Placental pericyte (primary cell): ENCODE data around the gene ZNF358. TPM values are rescaled to one million over a fixed set of nuclear protein-coding genes. Genes with fewer than 3 reads are reported as not detected.

ENCODE experiments used
- small RNA-seq: library from RNA; depleted of rRNA; stranded (forward); fragments of <200 nt; gene quantifications from one replicate; pipeline ENCODE3, GENCODE V24; 2012; ENCODE audit warnings: low replicate concordance
- total RNA-seq: library from RNA; depleted of rRNA; stranded (reverse); fragments of >200 nt; gene quantifications from 2 replicates; pipeline ENCODE4 v1.2.3, GENCODE V29; 2012

ZNF358 gene
- 19.0 and 36.5 TPM in 2 replicates for total RNA-seq

DNA sequence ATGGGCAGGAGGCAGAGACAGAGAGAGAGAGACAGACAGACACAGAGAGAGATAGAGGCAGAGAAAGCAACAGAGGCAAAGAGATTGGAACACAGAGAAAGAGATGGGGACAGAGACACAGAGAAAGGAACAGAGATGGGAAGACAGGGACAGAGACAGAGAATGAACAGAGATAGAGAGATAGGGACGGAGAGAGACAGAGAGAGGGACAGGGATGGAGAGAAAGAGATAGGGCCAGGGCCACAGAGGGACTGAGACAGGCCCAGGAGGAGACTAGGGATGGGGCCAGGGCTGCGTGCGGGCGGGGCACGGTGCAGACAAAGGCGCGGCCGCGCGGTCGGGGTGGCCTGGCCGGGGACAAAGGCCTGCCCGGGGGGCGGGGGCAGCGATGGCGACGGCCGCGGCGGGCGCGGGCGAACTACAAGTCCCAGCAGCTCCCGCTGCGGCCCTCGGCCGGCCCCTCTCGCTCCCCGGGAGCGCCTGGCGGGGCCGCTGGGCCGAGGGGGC, at the start of gene ZNF358:
TSS of gene ZNF358 (plus strand) at position 459 of the 507 bp plus-strand sequence. CDS start 3,140 bp downstream, outside the sequence.

GRCh38 chr19:7488736-7489353, 27.1 kb upstream of the ZNF358 start, which contains the start of gene PEX11G:
TSS of gene PEX11G (minus strand) at chr19:7489035. CDS start at chr19:7489010, 25 bp downstream.

GRCh38 chr19:7522072-7522922, 6.4 kb downstream of the ZNF358 start, which contains the start of gene MCOLN1:
TSS of gene MCOLN1 (plus strand) at chr19:7522624. CDS start at chr19:7522751, 127 bp downstream.

GRCh38 chr19:7535047-7535997, 19.4 kb downstream of the ZNF358 start, which contains the start of gene PNPLA6:
TSS of gene PNPLA6 (plus strand) at chr19:7535717. CDS start at chr19:7535789, 72 bp downstream.

Small RNA genes lying within 50 kb of the gene (small RNA-seq; reads per million reads assigned to genes)
- gene AC008878.2 = not detected

Other genes with a start within 250 kb of the ZNF358 start
- gene INSR, start 221.7 kb upstream of the ZNF358 start, total RNA-seq = 5.0 and 26.0 TPM in 2 replicates
- 48.6 and 66.3 TPM in 2 replicates for gene ARHGEF18, start 167.2 kb upstream of the ZNF358 start, total RNA-seq
- gene PEX11G, start 27.1 kb upstream of the ZNF358 start, total RNA-seq = 0.57 and 4.2 TPM in 2 replicates
- gene MCOLN1, start 6.5 kb downstream of the ZNF358 start, total RNA-seq = 9.4 and 17.1 TPM in 2 replicates
- gene PNPLA6, start 19.6 kb downstream of the ZNF358 start, total RNA-seq = 80.8 and 115 TPM in 2 replicates
- gene CAMSAP3, start 79.8 kb downstream of the ZNF358 start, total RNA-seq = not detected in 2 replicates
- 44.6 and 47.8 TPM in 2 replicates for gene XAB2, start 113.4 kb downstream of the ZNF358 start, total RNA-seq
- gene PET100, start 113.7 kb downstream of the ZNF358 start, total RNA-seq = 3.5 and 4.7 TPM in 2 replicates
- not detected in 2 replicates for gene PCP2, start 117.6 kb downstream of the ZNF358 start, total RNA-seq
- gene STXBP2, start 121.0 kb downstream of the ZNF358 start, total RNA-seq = 15.7 and 60.4 TPM in 2 replicates
- not detected in 2 replicates for gene RETN, start 152.9 kb downstream of the ZNF358 start, total RNA-seq
- not detected in 2 replicates for gene MCEMP1, start 161.0 kb downstream of the ZNF358 start, total RNA-seq
- gene TRAPPC5, start 164.7 kb downstream of the ZNF358 start, total RNA-seq = 37.9 and 42.7 TPM in 2 replicates
- not detected in 2 replicates for gene FCER2, start 186.0 kb downstream of the ZNF358 start, total RNA-seq
- not detected in 2 replicates for gene CLEC4G, start 216.0 kb downstream of the ZNF358 start, total RNA-seq
- gene CD209, start 231.4 kb downstream of the ZNF358 start, total RNA-seq = 0.14 TPM in 1 of 2 replicates, not detected in the other
- gene CLEC4M, start 247.1 kb downstream of the ZNF358 start, total RNA-seq = not detected in 2 replicates